C4-2B (cell line): ENCODE data around the gene PIWIL4.

ENCODE experiments used
- CTCF ChIP-seq: fragments of 450-650 bp; conservative IDR thresholded peaks from 2 replicates; pipeline ENCODE4 v1.5.1; 2017; ENCODE audit warnings: mild to moderate bottlenecking
- ZFX ChIP-seq: fragments of 450-650 bp; IDR thresholded peaks from 2 replicates; pipeline ENCODE4 v1.6.1; 2017

DNA sequence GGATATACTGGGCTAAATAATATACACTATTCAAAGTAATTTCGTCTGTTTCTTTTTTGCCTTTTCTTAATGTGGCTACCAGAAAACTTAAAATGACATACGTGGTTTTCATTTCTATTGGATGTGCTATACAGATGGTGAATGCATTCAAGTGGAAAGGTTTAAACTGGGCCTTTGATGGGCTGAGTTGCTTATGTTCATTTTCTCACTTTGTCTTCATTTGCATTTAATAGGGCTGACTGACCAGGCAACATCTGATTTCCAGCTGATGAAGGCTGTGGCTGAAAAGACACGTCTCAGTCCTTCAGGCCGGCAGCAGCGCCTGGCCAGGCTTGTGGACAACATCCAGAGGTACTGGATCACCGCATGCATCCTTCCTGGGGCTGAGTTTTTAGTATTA is 27.9 kb downstream of the PIWIL4 start:
- TF ChIP-seq CTCF (no peak), ZFX (no peak)
